ENCODE results near the gene SLC25A23.

Gene SLC25A23

DNA sequence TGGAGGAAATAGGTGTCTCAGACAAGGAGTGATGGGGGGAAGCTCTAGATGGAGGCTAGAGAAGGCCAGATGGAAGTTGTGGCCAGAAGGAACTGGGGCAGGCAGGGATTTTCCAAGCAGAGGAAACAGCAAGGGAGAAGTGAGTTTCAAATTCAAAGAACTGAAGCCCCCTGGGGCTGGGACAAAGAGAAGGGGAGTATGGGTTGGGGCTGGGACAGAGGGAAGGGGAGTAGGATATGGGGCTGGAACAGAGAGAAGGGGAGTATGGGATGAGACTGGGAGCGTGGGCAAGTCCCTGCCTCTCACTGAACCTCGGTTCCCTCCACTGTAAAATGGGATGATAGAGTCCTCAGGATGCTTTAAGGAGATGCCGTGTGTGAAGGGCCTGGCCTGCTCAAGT is 64.8 kb downstream of the SLC25A23 start:
- H3K27me3 ChIP-seq (replicated peaks in 2 of 5; ENCODE audit: control insufficient read depth in 4 of 5, insufficient read depth in 5 of 5, low read length in 4 of 5) = no peaks in the 10 kb centered on the region
- H3K4me3 ChIP-seq (ENCODE audit: control insufficient read depth in 1 of 7, extremely low read depth in 1 of 7, insufficient read depth in 4 of 7, low read depth in 2 of 7, low read length in 6 of 7) = no peak overlapping the region
- CTCF ChIA-PET = no interaction called here
- peaks cover 4 to 21% (median 16%) of the 10 kb centered on the region in 4 experiments for H3K4me1 ChIP-seq (ENCODE audit: control extremely low read depth in 1 of 4, control insufficient read depth in 4 of 4, insufficient read depth in 4 of 4, low read length in 3 of 4)
- DNase-seq = no peak
- peaks cover 2 to 13% (median 6%) of the 10 kb centered on the region in 4 experiments for H3K36me3 ChIP-seq (ENCODE audit: control insufficient read depth in 4 of 4, insufficient read depth in 4 of 4, low read length in 3 of 4)
- WGBS (ENCODE audit: insufficient coverage) = 96% methylated on average over 3 of the region's 3 CpGs
- no peaks in the 10 kb centered on the region for H3K9me3 ChIP-seq (ENCODE audit: control extremely low read depth in 1 of 5, control insufficient read depth in 4 of 5, insufficient read depth in 2 of 5, low read depth in 1 of 5, low read length in 4 of 5)
- POLR2A ChIA-PET = interaction anchor here (0.6 kb wide), 1 partner anchor 232 kb away, joined by 3 read pairs; no protein-coding TSS in a partner anchor
- H3K27ac ChIP-seq (ENCODE audit: insufficient read depth in 1 of 2, low read depth in 1 of 2, low read length in 2 of 2, poor library complexity in 1 of 2, severe bottlenecking in 2 of 2) = no peak overlapping the region

DNA sequence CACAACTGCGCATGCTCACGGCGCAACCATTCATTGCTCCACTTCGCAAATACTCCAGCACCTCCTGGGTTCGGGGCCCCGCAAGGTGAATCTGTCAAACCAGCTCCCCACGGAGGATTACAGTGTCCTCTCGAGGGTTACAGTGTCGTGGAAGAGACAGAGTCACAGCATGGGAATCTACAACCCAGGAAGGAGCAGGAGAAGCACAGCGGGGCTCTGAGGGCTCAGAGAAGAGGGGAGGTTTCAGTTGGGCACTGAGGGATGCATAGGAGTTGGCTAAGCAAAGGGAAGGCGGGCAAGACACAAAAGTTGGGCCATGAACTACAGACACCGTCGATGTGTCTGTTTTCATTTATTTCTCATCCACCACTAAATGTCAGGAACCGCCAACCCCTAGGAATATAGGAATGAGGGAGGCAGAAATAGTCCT is 65.6 kb downstream of the SLC25A23 start:
- POLR2A ChIA-PET = interaction anchor here (0.6 to 1.9 kb wide), 3 partner anchors 16 to 231 kb away, joined by 3 to 7 read pairs (median 5); partner anchors contain the start of gene KHSRP
- Histone ChIP-seq H3K4me3 (ENCODE audit: control insufficient read depth in 1 of 7, extremely low read depth in 1 of 7, insufficient read depth in 4 of 7, low read depth in 2 of 7, low read length in 6 of 7) (peak overlapping the region; percentile 56 to 93 (median 89)), H3K27me3 (replicated peaks in 2 of 5; ENCODE audit: control insufficient read depth in 4 of 5, insufficient read depth in 5 of 5, low read length in 4 of 5) (no peaks in the 10 kb centered on the region), H3K9me3 (ENCODE audit: control extremely low read depth in 1 of 5, control insufficient read depth in 4 of 5, insufficient read depth in 2 of 5, low read depth in 1 of 5, low read length in 4 of 5) (no peaks in the 10 kb centered on the region), H3K4me1 (ENCODE audit: control extremely low read depth in 1 of 4, control insufficient read depth in 4 of 4, insufficient read depth in 4 of 4, low read length in 3 of 4) (peaks cover 4 to 21% (median 16%) of the 10 kb centered on the region in 4 experiments), H3K36me3 (ENCODE audit: control insufficient read depth in 4 of 4, insufficient read depth in 4 of 4, low read length in 3 of 4) (peaks cover 7 to 21% (median 11%) of the 10 kb centered on the region in 4 experiments), H3K27ac (ENCODE audit: insufficient read depth in 1 of 2, low read depth in 1 of 2, low read length in 2 of 2, poor library complexity in 1 of 2, severe bottlenecking in 2 of 2) (peak overlapping the region; percentile 92 to 96)
- CTCF ChIA-PET = no interaction called here
- no peak for DNase-seq
- 17% methylated on average over 11 of the region's 14 CpGs for WGBS (ENCODE audit: insufficient coverage)

- peaks cover 10 to 24% (median 17%) of the 10 kb centered on the region in 4 experiments for H3K36me3 ChIP-seq (ENCODE audit: control insufficient read depth in 4 of 4, insufficient read depth in 4 of 4, low read length in 3 of 4)
- H3K27me3 ChIP-seq (replicated peaks in 2 of 5; ENCODE audit: control insufficient read depth in 4 of 5, insufficient read depth in 5 of 5, low read length in 4 of 5) = no peaks in the 10 kb centered on the region
- peak; percentile 97 for DNase-seq
- ChIA-PET CTCF (interaction anchor here (1.0 kb wide), 1 partner anchor 30 kb away, joined by 3 read pairs; no protein-coding TSS in a partner anchor), POLR2A (interaction anchor here (0.6 to 1.9 kb wide), 4 partner anchors 15 to 303 kb away, joined by 3 to 7 read pairs (median 5); partner anchors contain the start of gene KHSRP)
- no peaks in the 10 kb centered on the region for H3K9me3 ChIP-seq (ENCODE audit: control extremely low read depth in 1 of 5, control insufficient read depth in 4 of 5, insufficient read depth in 2 of 5, low read depth in 1 of 5, low read length in 4 of 5)
- peak within 1 kb of the TSS; percentile 92 to 96 for H3K27ac ChIP-seq (ENCODE audit: insufficient read depth in 1 of 2, low read depth in 1 of 2, low read length in 2 of 2, poor library complexity in 1 of 2, severe bottlenecking in 2 of 2)
- WGBS (ENCODE audit: insufficient coverage) = 0% methylated on average over 64 of the region's 69 CpGs
- H3K4me3 ChIP-seq (ENCODE audit: control insufficient read depth in 1 of 7, extremely low read depth in 1 of 7, insufficient read depth in 4 of 7, low read depth in 2 of 7, low read length in 6 of 7) = peak within 1 kb of the TSS; percentile 56 to 93 (median 89)
- H3K4me1 ChIP-seq (ENCODE audit: control extremely low read depth in 1 of 4, control insufficient read depth in 4 of 4, insufficient read depth in 4 of 4, low read length in 3 of 4) = peaks cover 4 to 21% (median 16%) of the 10 kb centered on the region in 4 experiments
These were observed 66.3 kb downstream of the SLC25A23 start, which contains the start of gene GTF2F1 for GRCh38 chr19:6393074-6393982. GTF2F1 (minus strand) TSS chr19:6393164; CDS start chr19:6392995, 169 bp downstream.

GRCh38 chr19:6392221-6393073 is 67.1 kb downstream of the SLC25A23 start:
- Histone ChIP-seq H3K4me1 (ENCODE audit: control extremely low read depth in 1 of 4, control insufficient read depth in 4 of 4, insufficient read depth in 4 of 4, low read length in 3 of 4) (peaks cover 4 to 21% (median 16%) of the 10 kb centered on the region in 4 experiments), H3K27me3 (replicated peaks in 2 of 5; ENCODE audit: control insufficient read depth in 4 of 5, insufficient read depth in 5 of 5, low read length in 4 of 5) (no peaks in the 10 kb centered on the region), H3K36me3 (ENCODE audit: control insufficient read depth in 4 of 4, insufficient read depth in 4 of 4, low read length in 3 of 4) (peaks cover 13 to 31% (median 22%) of the 10 kb centered on the region in 4 experiments), H3K4me3 (ENCODE audit: control insufficient read depth in 1 of 7, extremely low read depth in 1 of 7, insufficient read depth in 4 of 7, low read depth in 2 of 7, low read length in 6 of 7) (peak overlapping the region; percentile 56 to 93 (median 89)), H3K9me3 (ENCODE audit: control extremely low read depth in 1 of 5, control insufficient read depth in 4 of 5, insufficient read depth in 2 of 5, low read depth in 1 of 5, low read length in 4 of 5) (no peaks in the 10 kb centered on the region), H3K27ac (ENCODE audit: insufficient read depth in 1 of 2, low read depth in 1 of 2, low read length in 2 of 2, poor library complexity in 1 of 2, severe bottlenecking in 2 of 2) (peak overlapping the region; percentile 92 to 96)
- peak in 2 of 3 donors; percentile 59 to 70 for DNase-seq
- ChIA-PET POLR2A (interaction anchor here (0.6 to 1.9 kb wide), 3 partner anchors 14 to 18 kb away, joined by 3 to 5 read pairs (median 3); no protein-coding TSS in a partner anchor), CTCF (interaction anchor here (1.0 kb wide), 1 partner anchor 31 kb away, joined by 3 read pairs; no protein-coding TSS in a partner anchor)
- 4% methylated on average over 25 of the region's 30 CpGs for WGBS (ENCODE audit: insufficient coverage)
